Parathyroid adenoma (tissue), 2 donors: Measurements from ENCODE around the gene PARP8.
A peak's percentile ranks its signal among the peaks of the same experiment; 100 is the strongest.

Experiments
- H2AFZ ChIP-seq: fragments of 300-600 bp; sonication (generic); one replicate; pipeline ENCODE4 v1.7.0; 2017; ENCODE audit warnings: antibody characterized with exemption, mild to moderate bottlenecking
- H3K27ac ChIP-seq: fragments of 300-600 bp; sonication (generic); one replicate; pipeline ENCODE4 v1.7.0; 2017
- H3K27me3 ChIP-seq: fragments of 300-600 bp; sonication (generic); one replicate; pipeline ENCODE4 v1.7.0; 2017; ENCODE audit warnings: low read length; ENCODE audit not compliant: control insufficient read depth, insufficient read depth
- H3K36me3 ChIP-seq: fragments of 300-600 bp; sonication (generic); one replicate; pipeline ENCODE4 v1.7.0; 2017; ENCODE audit warnings: low read length; ENCODE audit not compliant: control insufficient read depth, insufficient read depth
- H3K4me1 ChIP-seq: fragments of 300-600 bp; sonication (generic); one replicate; pipeline ENCODE4 v1.7.0; 2017; ENCODE audit warnings: control low read depth
- H3K4me2 ChIP-seq: fragments of 300-600 bp; sonication (generic); one replicate; pipeline ENCODE4 v1.7.0; 2017; ENCODE audit warnings: low read length
- H3K4me3 ChIP-seq: fragments of 300-600 bp; sonication (generic); one replicate; pipeline ENCODE4 v1.7.0; 2017; ENCODE audit warnings: low read depth, low read length
- H3K79me2 ChIP-seq: fragments of 300-600 bp; sonication (generic); one replicate; pipeline ENCODE4 v1.7.0; 2017; ENCODE audit warnings: control low read depth
- H3K9ac ChIP-seq: fragments of 300-600 bp; sonication (generic); one replicate; pipeline ENCODE4 v1.7.0; 2017; ENCODE audit warnings: mild to moderate bottlenecking
- H3K9me3 ChIP-seq: fragments of 300-600 bp; sonication (generic); one replicate; pipeline ENCODE4 v1.7.0; 2017; ENCODE audit warnings: low read length; ENCODE audit not compliant: control insufficient read depth
- CTCF ChIP-seq: fragments of 300-600 bp; sonication (generic); IDR thresholded peaks from one replicate; pipeline ENCODE4 v1.7.0; 2017; ENCODE audit warnings: antibody characterized with exemption, mild to moderate bottlenecking
- donor health status: primary hyperparathyroidism.

Gene PARP8

GRCh38 chr5:50704730-50705129 lies 38.3 kb downstream of the PARP8 start:
- Histone ChIP-seq H3K9me3 (no peaks in the 10 kb centered on the region), H3K4me3 (no peak overlapping the region), H3K27ac (no peak overlapping the region), H3K4me2 (no peak overlapping the region), H3K36me3 (no peaks in the 10 kb centered on the region), H3K79me2 (peaks cover 30% of the 10 kb centered on the region), H3K27me3 (no peaks in the 10 kb centered on the region), H3K4me1 (peaks cover 15% of the 10 kb centered on the region), H2AFZ (no peak overlapping the region), H3K9ac (no peak overlapping the region)
- TF ChIP-seq CTCF, result no peak

GRCh38 chr5:50709471-50709870 lies 43.0 kb downstream of the PARP8 start:
- no peak overlapping the region for H2AFZ ChIP-seq
- H3K36me3 ChIP-seq, result no peaks in the 10 kb centered on the region
- H3K27ac ChIP-seq, result no peak overlapping the region
- no peaks in the 10 kb centered on the region for H3K9me3 ChIP-seq
- H3K4me1 ChIP-seq, result peaks cover 23% of the 10 kb centered on the region
- no peak for TF ChIP-seq CTCF
- H3K4me3 ChIP-seq, result no peak overlapping the region
- no peaks in the 10 kb centered on the region for H3K27me3 ChIP-seq
- no peak overlapping the region for H3K9ac ChIP-seq
- H3K4me2 ChIP-seq, result no peak overlapping the region
- H3K79me2 ChIP-seq, result peaks cover 28% of the 10 kb centered on the region

GRCh38 chr5:50710838-50711237 lies 44.4 kb downstream of the PARP8 start:
- peak overlapping the region; percentile 37 for H3K27ac ChIP-seq
- peaks cover 30% of the 10 kb centered on the region for H3K79me2 ChIP-seq
- peak overlapping the region; percentile 8 for H2AFZ ChIP-seq
- no peak for TF ChIP-seq CTCF
- no peaks in the 10 kb centered on the region for H3K27me3 ChIP-seq
- H3K4me1 ChIP-seq, result peaks cover 23% of the 10 kb centered on the region
- H3K4me2 ChIP-seq, result peak overlapping the region; percentile 45
- H3K9me3 ChIP-seq, result no peaks in the 10 kb centered on the region
- H3K36me3 ChIP-seq, result no peaks in the 10 kb centered on the region
- no peak overlapping the region for H3K9ac ChIP-seq
- H3K4me3 ChIP-seq, result no peak overlapping the region

GRCh38 chr5:50711280-50711679 lies 44.8 kb downstream of the PARP8 start:
- peak overlapping the region; percentile 37 for H3K27ac ChIP-seq
- H3K9ac ChIP-seq, result no peak overlapping the region

More at GRCh38 chr5:50711280-50711679, 44.8 kb downstream of the PARP8 start:
- Histone ChIP-seq H3K9me3 (no peaks in the 10 kb centered on the region), H3K4me3 (no peak overlapping the region), H3K4me2 (peak overlapping the region; percentile 45), H3K36me3 (no peaks in the 10 kb centered on the region), H2AFZ (peak overlapping the region; percentile 8), H3K4me1 (peaks cover 23% of the 10 kb centered on the region), H3K79me2 (peaks cover 31% of the 10 kb centered on the region), H3K27me3 (no peaks in the 10 kb centered on the region)
- no peak for TF ChIP-seq CTCF
